Eye (tissue), 1 donor: ENCODE measurements around the gene CNPY2.
"Not testable (repeated sequence)": the region's sequence is repeated elsewhere in the genome, so short reads cannot be mapped to it uniquely, and the experiment has no call there.

Experiments used
- DNase-seq: peaks from one replicate; pipeline ENCODE4 v3.0.0-alpha.2; 2015

The CNPY2 gene

DNA sequence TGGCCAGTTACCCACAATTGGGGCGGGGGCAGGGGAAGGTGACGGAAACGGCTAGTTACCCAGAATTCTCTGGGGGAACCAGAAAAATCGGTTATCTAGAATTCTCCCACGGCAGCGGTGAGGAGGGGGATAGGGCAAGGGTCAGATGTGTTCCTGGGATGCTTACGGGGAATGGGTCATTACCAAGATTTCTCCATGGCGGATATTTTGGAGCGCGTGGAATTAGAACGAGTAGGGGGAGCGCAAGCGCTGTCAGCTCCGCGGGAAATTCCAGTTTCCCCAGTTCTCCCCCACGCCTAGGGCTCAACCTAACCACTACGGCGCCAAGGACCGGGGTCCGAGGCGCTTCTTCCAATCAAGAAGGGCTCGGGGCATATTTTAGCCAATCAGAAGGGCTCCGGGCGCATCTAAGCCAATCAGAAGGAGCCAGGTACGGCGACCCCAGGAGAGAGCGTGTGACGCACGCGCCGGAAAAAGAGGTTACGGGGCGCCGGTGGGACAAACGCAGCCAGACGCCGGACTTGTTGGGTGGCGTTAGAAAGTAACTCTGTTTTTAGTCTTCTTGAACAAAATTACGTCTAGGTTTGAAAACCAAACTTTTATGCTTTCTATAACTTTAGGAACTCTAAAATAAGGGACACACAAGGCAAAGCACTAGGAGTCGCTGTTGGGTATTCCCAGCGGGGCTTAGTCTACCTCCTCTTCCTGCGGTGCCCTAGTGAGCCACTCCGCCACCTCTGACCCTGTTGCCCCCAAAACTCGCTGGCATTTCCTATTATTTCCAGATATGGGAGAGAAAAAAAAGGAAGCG is 18.1 kb upstream of the CNPY2 start, which contains the start of gene PAN2:
Gene PAN2 (minus strand): TSS at position 322 of the 811 bp plus-strand sequence. CDS start 906 bp downstream, outside the sequence.
- DNase-seq: peak; percentile 98

DNA sequence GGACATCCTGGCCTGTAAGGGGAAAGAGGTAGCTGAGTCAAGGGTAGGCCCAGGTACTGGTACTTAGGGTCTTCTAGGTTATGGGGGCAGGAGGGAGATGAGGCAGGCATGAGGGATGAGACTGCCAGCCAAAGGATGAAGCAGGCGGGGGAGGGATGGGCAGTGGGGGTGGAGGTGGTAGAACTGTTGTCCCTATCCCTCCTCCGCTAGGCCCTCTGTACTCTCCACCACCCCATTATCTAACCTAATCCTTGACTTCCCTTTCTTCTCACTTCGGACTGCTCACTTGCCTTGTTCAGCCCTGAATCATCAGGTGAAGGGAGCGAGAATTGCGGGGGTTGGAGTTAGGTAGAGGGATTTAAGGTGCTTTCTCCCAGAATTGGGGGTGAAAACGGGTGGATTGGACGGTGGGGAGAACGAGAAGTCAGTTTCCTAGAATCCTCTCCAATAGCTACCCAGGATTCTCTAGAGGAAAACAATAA is 17.4 kb upstream of the CNPY2 start:
- no peak for DNase-seq

DNA sequence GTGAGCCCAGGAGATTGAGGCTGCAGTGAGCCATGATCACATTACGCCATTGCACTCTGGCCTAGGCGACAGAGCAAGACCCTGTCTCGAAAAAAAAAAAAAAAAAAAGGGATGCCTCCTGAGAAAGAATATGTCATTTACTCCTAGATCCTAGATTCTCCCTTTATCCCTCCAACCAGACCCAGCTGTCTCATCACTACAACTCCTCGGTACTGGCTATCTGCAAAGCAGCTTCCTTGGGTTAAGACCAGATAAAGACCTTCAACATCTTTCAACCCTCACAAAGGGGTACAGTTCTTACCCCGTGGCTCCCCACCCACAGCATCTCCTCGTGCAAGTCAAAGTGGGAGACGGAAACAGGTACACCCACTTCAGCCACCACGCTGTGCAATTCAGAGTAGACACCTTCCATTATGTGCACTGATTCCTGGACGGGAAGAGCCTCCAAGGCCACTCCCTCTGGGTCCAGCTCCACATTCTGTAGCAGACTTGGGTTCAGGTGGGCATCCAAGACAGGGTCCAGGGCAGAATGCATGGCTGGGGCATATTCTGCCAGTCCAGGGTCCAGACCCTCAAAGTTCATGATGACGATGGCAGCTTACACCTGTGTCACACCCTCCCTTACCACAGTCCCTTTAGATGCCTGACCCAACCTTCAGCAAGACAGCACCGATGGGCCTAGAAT is 16.9 kb upstream of the CNPY2 start:
- no peak for DNase-seq

DNA sequence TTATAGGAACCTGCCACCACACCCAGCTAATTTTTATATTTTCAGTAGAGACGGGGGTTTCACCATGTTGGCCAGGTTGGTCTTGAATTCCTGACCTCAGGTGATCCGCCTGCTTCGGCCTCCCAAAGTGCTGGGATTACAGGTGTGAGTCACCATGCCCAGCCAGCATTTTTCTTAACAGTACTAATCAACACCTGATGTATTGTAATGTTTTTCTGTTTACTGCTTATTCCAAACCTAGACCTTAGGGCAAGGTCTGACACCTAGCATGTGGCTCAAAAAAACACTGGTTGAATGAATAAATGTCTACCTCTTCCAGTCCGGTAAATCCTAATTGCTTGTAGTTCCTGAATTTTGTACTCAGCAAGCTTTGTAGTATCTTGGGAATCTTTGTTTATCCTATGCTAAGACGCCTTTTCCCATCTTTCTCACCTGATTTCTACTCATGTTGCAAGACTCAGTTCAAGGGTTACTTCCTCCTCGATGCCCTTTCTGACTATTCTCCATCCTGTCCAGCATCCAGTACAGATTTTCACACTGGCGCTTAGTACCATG is 15.2 kb upstream of the CNPY2 start:
- DNase-seq: no peak

DNA sequence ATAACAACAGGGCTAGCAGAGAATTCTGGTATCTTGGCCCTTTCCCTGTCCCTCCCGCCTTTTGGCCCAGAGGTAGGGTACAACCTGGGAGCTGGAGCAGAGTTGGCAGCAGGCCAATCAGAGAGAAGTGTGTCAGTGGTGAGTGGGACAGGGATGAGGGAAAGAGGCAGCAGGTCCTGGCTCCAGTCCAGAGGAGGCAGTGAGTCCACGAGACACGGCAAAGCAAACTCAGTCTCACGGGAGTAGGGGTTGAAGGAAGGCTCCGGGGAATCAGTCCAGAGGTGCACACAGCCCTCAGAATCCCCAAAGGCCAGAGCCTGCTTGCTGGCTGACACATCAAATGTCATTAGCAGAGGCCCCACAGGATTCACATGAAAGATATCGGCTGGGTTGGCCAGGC is 10.7 kb upstream of the CNPY2 start:
- no peak for DNase-seq

DNA sequence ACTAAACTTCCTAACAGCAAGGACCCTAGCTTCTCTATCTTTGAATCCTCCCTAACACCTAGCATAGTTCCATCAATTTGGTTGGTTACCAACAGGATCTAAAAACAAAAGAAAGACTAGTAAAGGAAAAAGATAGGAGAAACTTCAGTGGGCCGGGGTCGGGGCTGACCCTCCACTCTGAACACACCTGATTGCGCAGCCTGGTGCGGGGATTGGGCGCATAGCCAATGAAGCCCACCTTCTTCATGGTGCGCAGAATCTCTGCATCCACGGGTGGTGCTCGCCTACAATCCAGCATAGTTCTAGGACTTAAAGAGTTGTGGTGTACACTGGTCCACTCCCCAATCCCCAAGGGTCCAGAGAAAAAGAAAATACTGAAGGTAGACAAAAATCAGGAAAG is 10.3 kb upstream of the CNPY2 start:
- no peak for DNase-seq

DNA sequence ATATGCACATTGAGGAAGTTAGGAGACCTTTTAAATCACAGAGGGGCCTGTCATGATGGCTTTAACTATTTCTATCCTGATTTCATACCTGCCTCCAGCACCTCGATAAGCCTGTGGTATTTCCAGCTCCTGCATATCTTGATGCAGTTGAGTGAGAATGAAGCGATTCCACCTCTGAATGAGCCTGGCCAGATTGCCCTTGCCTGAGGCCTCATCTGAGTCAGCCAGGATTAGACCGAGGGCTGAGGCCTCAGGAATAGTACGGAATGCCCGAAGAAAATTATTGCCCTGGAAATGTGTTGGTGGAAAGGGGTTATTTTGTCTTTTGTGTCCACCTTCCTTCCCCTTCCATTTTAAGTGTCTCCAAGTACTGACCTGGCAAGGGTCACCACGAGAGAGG is 8.4 kb upstream of the CNPY2 start:
- no peak for DNase-seq

DNA sequence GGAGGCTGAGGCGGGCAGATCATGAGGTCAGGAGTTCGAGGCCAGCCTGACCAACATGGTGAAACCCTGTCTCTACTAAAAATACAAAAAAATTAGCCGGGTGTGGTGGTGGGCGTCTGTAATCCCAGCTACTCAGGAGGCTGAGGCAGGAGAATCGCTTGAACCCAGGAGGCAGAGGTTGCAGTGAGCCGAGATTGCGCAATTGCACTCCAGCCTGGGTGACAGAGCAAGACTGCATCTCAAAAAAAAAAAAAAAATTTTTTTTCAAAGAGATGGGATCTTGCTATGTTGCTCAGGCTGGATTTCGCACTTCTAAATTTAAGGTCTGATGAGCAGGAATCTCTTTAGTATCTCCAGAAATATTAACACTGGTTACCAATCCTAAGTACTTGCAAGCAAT is 5.8 kb upstream of the CNPY2 start:
- DNase-seq: not testable (repeated sequence)

DNA sequence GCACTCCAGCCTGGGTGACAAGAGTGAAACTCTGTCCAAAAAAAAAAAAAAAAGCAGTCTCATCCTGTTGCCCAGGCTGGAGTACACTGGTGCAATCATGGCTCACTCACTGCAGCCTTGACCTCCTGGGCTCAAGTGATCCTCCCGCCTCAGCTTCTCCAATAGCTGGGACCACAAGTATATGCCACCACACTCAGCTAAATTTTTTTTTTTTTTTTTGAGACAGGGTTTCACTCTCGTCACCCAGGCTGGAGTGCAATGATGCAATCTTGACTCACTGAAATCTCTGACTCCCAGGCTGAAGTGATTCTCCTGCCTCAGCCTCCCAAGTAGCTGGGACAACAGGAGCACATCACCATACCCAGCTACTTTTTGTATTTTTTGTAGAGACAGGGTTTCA is 5.2 kb upstream of the CNPY2 start:
- DNase-seq: no peak

DNA sequence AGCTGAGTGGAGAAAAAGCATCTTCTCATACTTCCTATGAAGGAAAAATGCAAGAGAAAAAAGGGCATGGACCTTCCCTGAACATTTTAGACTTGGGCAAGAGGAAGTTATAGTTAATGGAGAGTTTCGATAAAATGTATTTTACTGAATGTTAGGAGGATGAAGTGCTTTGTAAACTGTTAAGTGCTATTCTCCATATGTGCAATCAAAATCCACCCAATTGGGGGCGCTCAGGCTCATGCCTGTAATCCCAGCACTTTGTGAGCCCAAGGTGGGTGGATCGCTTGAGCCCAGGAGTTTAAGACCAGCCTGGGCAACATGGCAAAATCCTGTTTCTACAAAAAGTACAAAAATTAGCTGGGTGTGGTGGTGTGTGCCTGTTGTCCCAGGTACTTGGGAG is 1.9 kb upstream of the CNPY2 start:
- DNase-seq: no peak

DNA sequence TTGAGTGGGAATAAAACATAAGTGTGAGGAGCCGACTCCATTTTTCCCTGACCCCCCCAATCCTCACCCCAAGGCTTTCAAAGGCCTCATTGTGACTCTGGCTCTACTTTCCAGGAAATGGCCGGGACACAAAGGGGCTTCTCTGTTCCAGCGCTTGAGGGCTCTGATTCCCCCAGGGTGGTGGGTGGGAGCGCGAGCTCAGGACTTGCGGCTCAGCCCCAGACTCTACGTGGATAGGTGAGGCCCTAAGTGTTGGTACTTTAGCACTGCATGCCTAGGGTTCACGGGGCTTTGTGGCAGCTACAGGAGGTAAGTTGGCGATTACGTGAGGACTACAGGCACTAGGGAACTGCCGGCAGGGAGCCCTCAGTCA is 553 bp downstream of the CNPY2 start:
- DNase-seq: no peak

DNA sequence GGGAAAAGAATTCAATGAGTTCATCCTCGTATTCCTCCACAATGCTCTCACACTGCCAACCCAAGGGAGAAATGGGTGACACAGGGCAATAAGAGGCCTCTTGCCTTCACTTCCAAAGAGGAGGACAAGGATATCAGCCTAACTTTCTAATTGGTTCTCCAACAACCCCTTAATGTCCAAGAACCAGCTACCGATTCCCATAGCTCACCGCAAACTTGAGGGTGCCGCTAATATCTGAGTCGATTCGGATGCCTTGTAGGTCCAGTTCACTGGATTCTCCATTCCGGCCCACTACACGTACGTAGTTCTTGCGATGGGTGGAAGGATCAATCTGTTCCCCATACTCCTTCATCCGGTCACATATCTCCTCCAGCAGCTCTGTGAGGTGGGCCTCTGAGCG is 4.8 kb downstream of the CNPY2 start:
- DNase-seq: no peak

DNA sequence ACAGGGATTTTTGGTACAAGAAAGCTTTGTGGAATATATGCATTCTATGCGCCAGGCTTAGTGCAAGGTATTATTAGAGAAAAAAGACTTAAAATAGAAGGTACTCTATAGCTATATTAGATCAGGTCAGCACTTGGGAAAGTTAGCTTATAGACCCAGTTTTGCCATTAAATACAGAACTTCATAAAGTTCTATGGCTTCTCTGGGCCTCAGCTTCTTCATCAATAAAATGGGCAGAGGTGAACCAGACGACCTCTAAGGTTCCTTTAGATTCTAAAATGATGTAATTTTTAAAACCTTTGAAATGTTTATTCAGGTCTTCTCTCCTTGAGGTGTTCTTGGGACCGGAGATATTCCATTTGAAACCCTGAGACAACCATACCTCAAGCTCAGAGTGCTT is 7.1 kb downstream of the CNPY2 start:
- DNase-seq: no peak

DNA sequence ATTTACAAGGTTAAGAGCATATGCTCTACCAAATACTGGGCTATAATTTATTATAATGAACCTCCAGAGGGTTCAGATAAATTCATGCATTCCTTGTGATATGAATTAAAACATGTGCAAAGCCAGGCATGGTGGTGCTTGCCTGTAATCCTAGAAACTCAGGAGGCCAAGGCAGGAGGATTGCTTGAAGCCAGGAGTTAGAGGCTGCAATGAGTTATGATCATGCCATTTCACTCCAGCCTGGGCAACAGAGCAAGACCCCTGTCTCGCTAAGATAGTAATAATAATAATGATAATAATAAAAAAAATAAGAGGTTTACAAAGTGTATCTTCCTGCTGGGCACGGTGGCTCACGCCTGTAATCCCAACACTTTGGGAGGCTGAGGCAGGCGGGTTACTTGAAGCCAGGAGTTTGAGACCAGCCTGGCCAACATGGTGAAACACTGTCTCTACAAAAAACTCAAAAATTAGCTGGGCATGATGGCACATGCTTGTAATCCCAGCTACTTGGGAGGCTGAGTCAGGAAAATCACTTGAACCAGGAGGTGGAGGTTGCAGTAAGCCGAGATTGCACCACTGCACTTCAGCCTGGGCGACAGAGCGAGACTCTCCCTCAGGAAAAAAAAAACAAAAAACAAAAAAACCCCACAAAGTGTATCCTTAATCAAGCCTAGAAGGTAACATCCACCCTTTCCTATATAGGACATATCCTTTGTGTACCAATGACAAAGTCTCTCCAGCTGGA is 8.4 kb downstream of the CNPY2 start:
- no peak for DNase-seq

DNA sequence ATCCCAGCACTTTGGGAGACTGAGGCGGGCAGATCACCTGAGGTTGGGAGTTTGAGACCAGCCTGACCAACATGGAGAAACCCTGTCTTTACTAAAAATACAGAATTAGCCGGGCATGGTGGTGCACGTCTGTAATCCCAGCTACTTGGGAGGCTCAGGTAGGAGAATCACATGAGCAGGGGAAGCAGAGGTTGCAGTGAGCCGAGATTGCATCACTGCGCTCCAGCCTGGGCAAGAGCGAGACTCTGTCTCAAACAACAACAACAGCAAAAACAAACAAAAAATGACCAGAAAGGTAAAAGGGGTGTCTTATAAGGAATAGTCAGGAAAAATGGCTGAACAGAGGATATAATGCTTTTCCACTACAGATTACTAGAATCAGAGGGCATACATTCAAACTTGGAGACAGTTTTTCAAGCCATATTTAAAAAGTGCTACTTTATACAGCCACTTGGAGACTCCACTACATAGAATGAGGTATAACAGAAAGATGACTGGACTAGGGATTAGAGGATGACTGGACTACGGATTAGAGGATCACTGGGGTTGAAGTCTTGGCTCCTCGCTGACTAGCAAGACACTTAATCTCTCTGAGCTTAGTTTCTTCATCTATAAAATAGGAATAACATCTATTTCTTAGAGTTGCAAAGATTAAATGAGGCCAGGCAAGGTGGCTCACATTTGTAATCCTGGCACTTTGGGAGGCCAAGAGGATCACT is 10.8 kb downstream of the CNPY2 start:
- DNase-seq: no peak

DNA sequence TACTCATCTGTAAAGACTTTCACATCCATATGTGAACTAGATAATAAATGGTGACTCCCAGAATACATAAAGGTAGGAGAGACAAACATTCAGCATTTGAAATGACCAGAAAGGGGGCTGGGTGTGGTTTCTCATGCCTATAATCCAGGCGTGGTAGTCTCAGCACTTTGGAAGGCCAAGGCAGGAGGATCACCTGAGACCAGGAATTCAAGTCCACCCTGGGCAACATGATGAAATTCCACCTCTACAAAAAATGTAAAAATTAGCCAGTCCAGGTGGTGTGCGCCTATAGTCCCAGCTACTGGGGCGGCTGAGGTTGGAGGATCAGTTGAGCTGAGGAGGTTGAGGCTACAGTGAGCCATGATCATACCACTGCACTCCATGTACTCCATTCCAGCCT is 11.5 kb downstream of the CNPY2 start:
- DNase-seq: no peak

DNA sequence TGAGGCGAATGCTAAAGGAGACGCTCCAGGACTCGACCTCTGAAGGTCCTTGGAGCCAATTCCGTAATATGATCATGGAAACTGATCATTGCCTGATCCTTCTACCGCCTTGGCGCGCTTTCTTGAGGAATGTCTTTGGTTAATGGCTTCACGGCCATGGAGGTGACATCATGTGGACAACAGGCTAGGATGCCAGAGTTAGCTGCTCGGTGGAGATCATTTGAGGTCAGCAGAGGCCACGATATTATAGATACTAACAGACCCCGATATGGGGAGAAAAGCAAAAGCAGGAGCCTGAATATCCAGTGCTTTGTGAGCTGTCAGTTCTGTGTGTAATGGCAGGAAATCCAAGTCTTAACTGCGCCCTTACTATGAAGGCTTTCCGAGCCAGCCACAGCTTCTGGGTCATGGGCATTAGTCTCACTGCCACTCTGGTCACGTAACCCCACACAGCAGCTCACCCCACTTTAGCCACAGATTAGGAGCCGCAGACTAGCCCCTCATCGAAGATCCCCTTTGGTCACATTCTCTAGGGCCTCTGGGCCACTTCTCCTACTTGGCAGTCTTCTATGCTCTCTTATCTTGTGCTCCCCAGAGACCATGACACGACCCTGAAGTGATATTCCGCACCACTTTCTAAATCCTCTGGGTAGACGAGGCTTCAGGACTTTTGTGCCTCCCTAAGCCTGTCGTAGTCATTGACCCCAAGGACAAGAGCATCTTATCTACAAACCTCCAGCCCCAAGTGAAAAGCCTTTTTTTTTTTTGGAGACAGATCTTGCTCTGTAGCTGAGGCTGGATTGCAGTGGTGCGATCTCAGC is 14.9 kb downstream of the CNPY2 start:
- DNase-seq: no peak

DNA sequence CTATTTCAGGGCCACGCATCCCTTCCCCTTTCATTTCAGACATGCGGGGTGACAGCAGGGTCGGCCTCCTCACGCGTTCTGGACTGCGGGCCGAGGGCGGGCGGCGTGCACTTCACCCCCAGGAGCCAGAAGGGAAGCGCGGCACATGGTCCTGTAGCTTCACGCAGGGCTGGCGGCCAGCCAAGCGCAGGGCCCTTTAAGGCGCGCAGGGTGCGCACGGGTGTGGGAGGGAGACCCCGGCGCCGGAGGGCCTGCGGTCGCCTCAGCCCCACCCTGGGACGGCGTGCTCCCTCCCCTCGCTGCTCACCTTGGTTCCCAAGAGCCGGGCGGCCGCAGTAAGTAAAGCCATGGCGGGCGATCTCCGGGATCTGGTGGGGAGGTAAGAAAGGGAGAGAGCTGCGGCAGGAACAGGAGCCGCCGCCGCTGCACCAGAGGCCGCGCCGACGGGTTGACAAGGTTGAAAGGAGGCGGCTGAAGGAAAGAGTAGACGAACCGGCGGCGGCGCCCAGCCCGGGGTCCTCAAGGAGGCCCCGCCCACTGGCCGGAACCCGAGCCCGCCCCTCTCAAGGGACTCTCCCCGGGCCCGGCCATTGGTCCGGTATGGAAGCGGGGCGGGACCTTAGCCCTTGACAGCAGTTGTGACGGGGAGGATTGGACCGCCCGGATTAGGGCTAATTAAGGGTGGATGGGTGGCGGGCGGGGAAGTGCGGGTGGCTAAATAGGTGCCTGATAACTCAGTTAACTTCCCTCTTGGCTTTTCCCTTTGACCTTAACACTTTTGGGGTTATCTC is 15.7 kb downstream of the CNPY2 start, which contains the start of gene CS:
Gene CS (minus strand): TSS at position 478 of the 791 bp plus-strand sequence. CDS start 129 bp downstream, at position 349.
- peak; percentile 99 for DNase-seq

DNA sequence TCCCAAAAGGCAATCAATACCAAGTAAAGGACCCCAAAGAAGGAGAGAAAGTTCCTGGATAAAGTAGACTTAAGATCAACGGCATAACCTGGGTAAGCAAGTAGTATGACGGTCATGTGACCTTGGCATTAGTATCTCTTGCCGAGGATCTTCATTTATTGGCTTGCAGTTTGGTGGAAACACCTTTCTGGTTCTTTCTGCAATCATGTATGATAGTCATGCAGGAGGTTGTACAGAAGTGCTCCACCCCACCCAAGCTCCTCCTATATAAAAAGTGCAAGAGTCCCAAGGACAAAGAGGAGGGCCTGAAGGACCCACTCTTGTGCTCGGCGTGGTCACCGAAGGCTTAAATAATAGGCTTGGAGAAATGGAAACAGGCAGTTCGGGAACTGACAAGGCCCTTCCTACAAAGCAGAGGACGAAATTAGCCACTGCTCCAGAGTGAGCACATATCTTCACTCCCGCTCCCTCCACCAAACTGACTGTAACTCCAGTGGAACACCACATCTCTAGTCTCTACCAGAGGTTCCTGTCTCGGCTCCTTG is 16.4 kb downstream of the CNPY2 start:
- peak; percentile 11 for DNase-seq

DNA sequence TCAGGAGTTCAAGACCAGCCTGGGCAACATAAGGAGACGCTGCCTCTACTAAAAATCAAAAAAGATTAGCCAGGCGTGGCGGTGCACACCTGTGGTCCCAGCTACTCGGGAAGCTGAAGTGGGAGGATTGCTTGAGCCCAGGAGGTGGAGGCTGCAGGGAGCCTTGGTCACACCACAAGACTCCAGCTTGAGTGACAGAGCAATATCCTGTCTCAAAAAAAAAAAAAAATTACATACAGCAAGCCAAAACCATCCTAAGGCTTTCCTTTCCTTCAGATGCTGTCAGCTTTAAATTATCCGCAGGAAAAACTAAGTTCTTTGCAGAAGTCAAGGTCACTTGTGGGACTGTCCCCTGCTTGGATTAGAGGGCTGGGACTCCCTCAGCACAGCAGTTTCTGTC is 17.0 kb downstream of the CNPY2 start:
- no peak for DNase-seq
